Measurements from ENCODE around the gene ATG4B. TPM values are rescaled to one million over a fixed set of nuclear protein-coding genes. Genes with fewer than 3 reads are reported as not detected.

The ATG4B gene
- total RNA-seq, 1 donor from 2014 or later = 84.4 TPM

DNA sequence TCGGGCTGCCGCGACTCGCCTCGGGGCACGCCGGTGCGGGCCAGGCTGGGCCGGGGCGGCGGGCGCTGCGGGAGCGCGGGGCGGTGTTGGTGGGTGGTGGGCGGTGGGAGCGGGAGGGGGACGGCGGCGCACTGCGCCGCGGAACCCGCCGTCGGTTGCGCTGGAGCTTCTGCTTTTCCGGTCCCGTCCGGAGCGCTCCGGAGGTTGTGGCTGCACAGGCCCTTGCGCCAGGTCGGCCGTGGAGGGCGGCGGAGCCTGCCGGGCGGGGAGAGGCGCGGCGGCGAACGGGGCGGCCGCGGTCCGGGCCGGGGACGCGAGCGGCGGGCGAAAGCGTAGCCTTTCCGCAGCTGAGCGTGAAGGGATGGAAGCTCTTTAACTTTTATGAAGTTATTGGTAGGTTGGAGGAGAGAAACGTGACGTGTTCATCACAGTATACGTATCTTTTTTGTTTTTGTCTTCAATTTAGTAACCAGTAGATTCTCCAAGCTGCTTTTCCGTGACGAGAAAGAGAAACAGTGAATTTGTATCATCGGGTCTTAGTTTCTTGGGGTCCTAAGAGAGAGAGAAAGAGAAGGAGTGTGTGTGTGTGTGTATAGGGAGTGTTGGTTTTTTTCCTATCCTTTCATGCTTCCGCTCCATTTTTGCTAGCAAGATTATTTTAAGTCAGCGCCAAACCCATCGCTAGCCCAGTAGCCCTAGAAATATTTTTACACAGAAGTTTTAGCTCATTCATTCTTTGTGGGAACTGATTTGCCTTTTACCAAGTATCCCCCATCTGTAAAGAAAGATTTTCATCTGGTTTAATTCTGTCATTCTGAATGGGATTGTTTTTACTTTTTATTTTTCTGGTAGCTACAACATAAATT lies 535 bp downstream of the ATG4B start:
- no peak for DNase-seq (ENCODE audit: extremely low read depth, low read depth, low spot score)

DNA sequence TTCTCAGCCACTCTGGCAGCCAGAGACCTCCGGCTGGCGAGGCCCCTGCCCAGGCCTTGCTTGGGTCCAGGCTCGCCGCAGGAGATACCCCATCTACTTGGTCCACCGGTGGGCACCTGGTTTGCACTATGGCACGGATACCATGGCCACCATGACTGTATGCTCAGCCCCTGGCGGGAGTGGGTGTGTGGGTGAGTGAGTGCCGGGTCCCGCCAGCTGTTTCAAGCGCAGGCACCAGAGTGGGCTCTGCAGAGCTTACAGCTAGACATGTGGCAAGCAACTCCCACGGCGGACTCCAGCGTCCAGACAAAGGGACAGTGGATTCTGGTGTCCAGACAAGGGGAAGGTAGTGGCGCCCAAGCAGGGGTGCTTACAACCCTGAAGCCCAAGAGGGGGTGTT lies 1.4 kb downstream of the ATG4B start:
- no peak for DNase-seq (ENCODE audit: extremely low read depth, low read depth, low spot score)

DNA sequence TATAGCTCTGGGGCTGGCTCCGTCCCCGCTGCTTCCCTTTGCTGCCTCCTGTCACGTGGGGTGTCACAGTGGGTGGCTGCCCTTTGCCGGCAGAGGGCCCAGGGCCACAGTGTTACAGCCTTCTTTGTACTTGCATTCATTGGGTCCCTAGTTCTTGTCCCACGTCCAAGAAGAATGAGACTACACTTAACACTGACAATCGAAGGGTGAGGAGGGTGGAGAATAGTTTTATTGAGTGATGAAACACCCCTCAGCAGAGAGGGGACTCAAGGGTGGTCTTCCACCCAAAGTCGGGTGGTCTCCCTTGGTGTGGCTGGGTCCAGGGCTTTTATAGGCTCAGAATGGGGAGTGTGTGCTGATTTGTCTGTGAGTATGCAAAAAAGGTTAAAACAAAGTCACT lies 1.9 kb downstream of the ATG4B start:
- no peak for DNase-seq (ENCODE audit: extremely low read depth, low read depth, low spot score)

DNA sequence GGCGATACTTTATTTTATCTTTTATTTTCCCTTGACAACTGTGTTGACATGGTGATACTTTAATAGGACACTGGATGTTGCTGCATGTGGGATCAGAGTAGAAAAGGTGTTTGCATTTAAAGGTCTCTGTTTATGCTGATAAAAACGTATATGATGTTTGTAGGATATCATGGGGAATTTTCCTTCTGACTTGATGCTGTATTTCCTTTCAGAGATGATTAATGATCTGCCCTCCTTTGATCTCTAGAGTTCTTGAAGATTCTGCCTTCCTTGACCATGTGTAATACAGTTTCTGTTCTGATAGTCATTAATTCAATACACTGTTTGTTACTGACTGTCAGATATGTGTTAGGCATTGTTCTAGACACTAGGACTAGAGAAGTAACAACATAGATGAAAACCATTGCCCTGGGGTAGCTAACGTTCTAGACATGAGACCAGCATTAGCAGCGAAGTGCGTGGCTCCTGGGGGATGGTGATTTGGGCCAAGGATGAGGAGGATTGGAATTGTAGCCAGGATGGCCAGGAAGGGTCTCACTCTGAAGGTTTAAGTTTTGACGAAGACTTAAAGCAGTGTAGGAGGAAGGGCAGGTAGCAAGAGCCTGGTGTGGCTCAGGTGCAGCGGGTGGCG lies 2.8 kb downstream of the ATG4B start:
- no peak for DNase-seq (ENCODE audit: extremely low read depth, low read depth, low spot score)

DNA sequence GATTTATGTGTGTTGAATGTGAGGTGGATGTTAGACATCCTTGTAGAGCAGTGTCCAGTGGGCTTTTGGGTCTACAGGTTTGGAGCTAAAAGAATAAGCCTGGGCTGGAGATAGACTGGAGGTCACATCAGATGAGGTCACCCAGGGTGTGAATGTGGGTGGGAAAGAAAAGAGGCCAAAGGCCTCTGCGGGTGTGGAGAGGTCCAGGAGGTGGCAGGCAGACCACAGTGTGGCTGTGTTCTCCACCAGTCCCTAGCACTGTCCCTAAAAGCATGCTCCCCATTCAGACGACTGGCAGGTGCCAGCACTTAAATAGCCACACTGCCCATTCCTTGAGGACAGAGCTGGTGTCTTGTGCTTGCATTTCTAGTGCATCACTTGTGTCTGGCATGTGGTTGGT lies 4.1 kb downstream of the ATG4B start:
- DNase-seq (ENCODE audit: extremely low read depth, low read depth, low spot score) = no peak

- no peak for DNase-seq (ENCODE audit: extremely low read depth, low read depth, low spot score)
Observed at GRCh38 chr2:241645056-241645914, 7.8 kb downstream of the ATG4B start.

DNA sequence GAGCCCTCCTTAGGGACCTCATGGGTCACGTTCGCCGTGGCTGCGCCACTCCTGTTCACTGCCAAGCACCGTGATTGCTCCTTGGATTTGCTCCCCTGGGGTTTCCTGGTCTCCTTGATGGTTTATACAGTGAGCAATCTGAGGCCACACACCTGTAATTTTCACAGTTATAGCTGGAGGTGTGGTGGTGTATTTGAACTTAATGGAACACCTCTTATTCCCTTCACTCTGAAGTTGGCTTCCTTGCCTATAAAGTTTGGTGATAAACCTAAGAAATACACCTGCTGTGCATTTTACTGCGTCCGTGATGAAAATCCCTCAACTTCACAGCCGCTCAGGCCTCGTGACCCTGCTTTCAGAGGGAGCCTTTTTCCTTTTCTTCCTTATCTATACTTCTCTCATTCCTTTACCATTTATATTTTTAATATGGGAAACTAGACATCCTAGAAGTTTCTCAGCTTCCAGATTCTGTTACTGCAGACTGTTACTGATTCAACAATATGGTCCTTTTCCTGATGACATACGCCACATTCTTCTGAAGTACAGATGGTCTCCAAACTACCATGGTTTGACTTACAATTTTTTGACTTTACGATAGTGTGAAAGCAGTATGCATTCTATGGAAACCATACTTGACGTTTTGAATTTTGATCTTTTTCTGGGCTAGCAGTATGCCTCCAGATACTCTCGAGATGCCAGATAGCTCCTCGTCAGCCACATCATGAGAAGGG lies 8.6 kb downstream of the ATG4B start:
- DNase-seq (ENCODE audit: extremely low read depth, low read depth, low spot score) = no peak

- DNase-seq (ENCODE audit: extremely low read depth, low read depth, low spot score) = no peak
Observed at GRCh38 chr2:241648453-241648852, 11.0 kb downstream of the ATG4B start.

DNA sequence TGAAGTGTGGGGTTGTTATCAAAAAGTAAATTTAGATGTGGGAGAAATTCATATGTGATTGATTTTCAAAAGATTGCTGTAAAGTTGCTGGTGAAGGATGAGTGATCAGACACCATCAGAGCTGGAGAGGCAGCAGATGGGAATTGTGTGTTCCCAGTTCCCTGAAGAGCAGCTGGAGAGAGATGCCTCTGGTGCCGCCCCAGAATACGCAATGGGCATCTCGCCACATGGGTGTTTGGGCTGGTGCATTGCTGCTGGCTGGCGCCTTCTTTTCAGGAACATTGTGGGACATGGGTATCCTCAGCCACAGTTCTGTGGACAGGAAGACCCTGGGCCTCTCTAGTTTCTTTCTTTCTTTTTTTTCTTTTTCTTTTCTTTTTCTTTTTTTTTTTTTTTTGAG lies 11.9 kb downstream of the ATG4B start:
- DNase-seq (ENCODE audit: extremely low read depth, low read depth, low spot score) = no peak

DNA sequence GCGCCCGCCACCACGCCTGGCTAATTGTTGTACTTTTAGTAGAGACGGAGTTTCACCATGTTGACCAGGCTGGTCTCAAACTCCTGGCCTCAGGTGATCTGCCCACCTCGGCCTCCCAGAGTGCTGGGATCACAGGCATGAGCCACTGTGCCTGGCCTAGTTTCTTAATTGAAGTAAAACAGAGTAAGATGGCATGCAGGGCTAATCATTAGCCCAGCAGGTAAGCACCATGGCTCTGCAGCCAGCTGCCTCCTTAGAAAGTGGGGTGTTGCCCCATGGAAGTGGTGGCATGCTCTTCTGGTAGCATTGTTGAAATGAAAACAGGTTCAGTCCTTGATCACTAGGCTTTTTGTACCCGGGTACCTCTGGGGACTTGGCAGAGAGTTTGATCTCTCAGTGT lies 12.4 kb downstream of the ATG4B start:
- DNase-seq (ENCODE audit: extremely low read depth, low read depth, low spot score) = no peak

- DNase-seq (ENCODE audit: extremely low read depth, low read depth, low spot score) = no peak
Observed at GRCh38 chr2:241652142-241652541, 14.6 kb downstream of the ATG4B start.

DNA sequence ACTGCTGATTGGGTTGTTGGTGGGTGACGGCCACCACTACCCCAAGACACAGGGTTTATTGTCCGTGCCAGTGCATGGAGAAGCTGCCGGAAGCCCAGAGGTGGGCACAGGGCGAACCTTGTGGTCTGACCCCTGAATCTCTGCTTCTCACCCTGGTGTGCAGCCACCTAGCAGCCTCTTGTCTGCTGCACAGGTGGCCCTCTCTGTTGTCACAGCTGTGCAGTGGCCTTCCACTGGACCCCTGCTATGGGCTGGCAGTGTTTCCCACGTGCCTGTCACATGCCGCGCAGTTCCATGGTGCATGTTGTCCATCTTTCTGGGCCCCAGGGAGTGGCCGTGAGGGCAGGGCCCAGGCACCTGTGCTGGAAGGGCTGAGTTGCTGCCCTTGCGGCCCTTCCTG lies 15.2 kb downstream of the ATG4B start:
- no peak for DNase-seq (ENCODE audit: extremely low read depth, low read depth, low spot score)

DNA sequence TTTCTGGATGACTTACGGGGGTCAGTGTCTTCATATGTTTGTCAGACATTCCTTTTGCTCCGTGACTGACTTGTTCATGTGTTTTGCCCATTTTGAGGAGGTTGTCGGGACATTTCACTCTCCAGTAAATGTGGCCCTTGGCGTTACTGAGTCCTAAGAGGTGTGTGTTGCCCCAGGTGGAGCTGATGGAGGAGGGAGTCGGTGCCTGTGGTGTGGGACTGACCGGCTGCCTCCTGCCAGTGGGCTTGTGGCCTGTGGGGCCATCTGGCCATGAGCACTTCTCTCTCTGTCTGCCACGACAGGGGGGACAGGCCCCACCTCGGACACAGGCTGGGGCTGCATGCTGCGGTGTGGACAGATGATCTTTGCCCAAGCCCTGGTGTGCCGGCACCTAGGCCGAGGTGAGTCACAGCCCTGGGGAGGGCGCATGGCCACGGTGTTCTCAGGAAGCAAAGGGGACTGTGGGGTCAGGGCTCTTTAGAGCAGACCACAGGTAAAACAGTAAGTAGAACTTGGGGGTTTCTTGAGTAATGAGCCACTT lies 15.8 kb downstream of the ATG4B start:
- DNase-seq (ENCODE audit: extremely low read depth, low read depth, low spot score) = no peak

GRCh38 chr2:241654551-241654950 lies 17.1 kb downstream of the ATG4B start:
- no peak for DNase-seq (ENCODE audit: extremely low read depth, low read depth, low spot score)

- DNase-seq (ENCODE audit: extremely low read depth, low read depth, low spot score) = no peak
Observed at GRCh38 chr2:241655516-241656189, 18.2 kb downstream of the ATG4B start.

DNA sequence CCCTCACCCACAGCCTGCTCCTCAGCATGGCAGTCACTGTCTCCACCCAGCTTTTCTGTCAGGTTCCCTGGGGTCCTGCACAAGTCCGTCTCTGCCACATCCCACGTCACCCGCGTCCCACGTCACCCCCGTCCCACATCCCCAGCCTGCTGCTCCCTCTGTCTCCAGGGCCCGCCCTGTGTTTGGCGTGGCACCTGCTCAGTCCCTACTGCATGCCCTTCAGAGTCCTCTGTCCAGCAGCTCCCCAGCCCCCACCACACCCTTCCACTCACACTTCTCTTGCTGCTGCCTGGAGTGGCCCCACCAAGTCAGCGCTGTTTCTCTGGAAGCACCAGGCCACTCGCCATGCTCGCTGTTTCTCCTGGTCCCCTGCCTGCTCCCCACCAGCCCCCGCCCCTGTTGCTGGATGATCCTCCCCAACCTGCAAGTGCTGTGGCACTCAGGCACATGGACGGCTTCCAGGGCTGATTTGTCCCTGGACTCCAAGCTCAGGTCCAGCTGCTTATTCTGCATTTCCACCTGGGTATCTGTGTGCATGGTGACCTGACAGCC lies 18.8 kb downstream of the ATG4B start:
- no peak for DNase-seq (ENCODE audit: extremely low read depth, low read depth, low spot score)

DNA sequence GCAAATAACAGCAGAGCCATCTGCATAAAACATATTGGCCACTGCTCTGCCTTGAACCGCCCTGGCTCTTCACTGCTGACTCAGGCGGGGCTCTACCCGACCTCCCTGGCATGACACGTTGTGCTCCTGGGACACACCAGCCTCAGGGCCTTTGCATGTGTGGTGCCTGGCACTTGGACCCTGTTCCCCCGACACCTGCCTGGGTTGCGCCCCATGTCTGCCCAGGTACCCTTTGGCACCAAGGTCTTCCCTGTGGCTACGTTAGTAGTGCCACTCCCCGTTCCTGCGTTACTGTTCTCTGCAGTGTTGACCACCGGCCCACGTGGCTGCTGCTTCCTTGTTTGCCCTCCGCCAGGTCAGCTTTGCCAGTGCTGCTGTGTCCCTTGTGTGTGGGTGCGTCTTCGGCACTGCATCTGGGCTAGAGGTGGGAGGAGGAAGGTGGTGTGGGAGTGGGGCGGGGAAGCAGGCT lies 20.3 kb downstream of the ATG4B start:
- DNase-seq (ENCODE audit: extremely low read depth, low read depth, low spot score) = no peak

GRCh38 chr2:241658296-241658695 lies 20.8 kb downstream of the ATG4B start:
- DNase-seq (ENCODE audit: extremely low read depth, low read depth, low spot score) = no peak

DNA sequence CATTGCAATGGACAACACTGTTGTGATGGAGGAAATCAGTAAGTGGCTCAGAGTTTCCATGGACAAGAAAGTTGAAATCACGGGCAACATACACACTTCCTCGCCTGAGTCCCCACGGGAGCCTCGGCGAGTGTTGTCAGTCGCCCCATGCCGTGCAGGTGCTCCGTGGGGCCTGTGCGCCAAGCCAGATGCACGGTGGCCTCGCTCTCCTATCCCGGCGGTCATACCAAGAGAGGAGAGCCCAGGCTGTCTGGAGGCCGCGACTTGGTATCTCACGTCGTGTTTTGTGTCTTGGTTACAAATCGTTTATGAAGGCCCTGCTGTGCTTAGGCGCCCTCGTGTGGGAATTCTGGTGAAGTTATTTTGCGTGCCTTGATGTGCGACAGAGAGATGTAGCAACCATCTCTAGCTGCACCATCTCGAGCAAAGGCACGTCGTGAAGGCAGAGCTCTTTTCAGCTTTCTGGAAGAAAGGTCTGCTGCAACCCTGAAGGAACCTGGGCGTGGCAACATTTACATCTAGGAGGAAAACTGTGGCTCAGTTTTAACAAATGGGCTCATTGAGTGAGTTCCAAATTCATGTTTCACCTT lies 21.8 kb downstream of the ATG4B start:
- no peak for DNase-seq (ENCODE audit: extremely low read depth, low read depth, low spot score)
